Trophoblast cell (in vitro differentiated cells and primary cell): ENCODE results near the gene OBSCN.

Experiments used
- DNase-seq, 2 donors: peaks; one replicate each; pipeline ENCODE4 v3.0.0-alpha.2; 2016
- H2AFZ ChIP-seq: 2 replicates; pipeline ENCODE4 v1.6.1; 2013; ENCODE audit warnings: low read length, moderate library complexity, mild to moderate bottlenecking; ENCODE audit not compliant: insufficient read depth, poor library complexity
- H2AK5ac ChIP-seq: 2 replicates; pipeline ENCODE4 v1.6.1; 2013; ENCODE audit warnings: mild to moderate bottlenecking, low read length
- H2BK120ac ChIP-seq: 2 replicates; pipeline ENCODE4 v1.6.1; 2013; ENCODE audit warnings: low read length, mild to moderate bottlenecking, moderate library complexity; ENCODE audit not compliant: insufficient read depth, poor library complexity
- H2BK12ac ChIP-seq: 2 replicates; pipeline ENCODE4 v1.6.1; 2013; ENCODE audit warnings: mild to moderate bottlenecking, low read length, moderate library complexity
- H2BK5ac ChIP-seq: 2 replicates; pipeline ENCODE4 v1.6.1; 2013; ENCODE audit warnings: low read length, low read depth, moderate library complexity, mild to moderate bottlenecking; ENCODE audit not compliant: poor library complexity
- H3K14ac ChIP-seq: 2 replicates; pipeline ENCODE4 v1.6.1; 2013; ENCODE audit warnings: mild to moderate bottlenecking, low read length
- H3K18ac ChIP-seq: 2 replicates; pipeline ENCODE4 v1.6.1; 2013; ENCODE audit warnings: mild to moderate bottlenecking, low read length
- H3K23ac ChIP-seq: 2 replicates; pipeline ENCODE4 v1.6.1; 2013; ENCODE audit warnings: low read length
- H3K27ac ChIP-seq: 2 replicates; pipeline ENCODE4 v1.5.1; 2013; ENCODE audit warnings: low read depth, mild to moderate bottlenecking, inconsistent platforms, low read length, moderate library complexity
- H3K27me3 ChIP-seq: 2 replicates; pipeline ENCODE4 v1.6.1; 2013; ENCODE audit warnings: inconsistent platforms, mild to moderate bottlenecking, low read length, moderate library complexity; ENCODE audit not compliant: insufficient read depth
- H3K36me3 ChIP-seq, 2 experiments: 1 replicate in 1 of 2; 2 replicates in 1 of 2; pipeline ENCODE4 v1.6.1; 2013; ENCODE audit warnings: low read length in 2 of 2, mild to moderate bottlenecking in 2 of 2, moderate library complexity in 1 of 2; ENCODE audit not compliant: insufficient read depth in 2 of 2, control insufficient read depth in 1 of 2
- H3K4ac ChIP-seq: 2 replicates; pipeline ENCODE4 v1.6.1; 2013; ENCODE audit warnings: low read depth, mild to moderate bottlenecking, low read length, moderate library complexity
- H3K4me1 ChIP-seq, 2 experiments: 1 replicate in 1 of 2; 2 replicates in 1 of 2; pipeline ENCODE4 v1.6.1; 2013; ENCODE audit warnings: low read length in 2 of 2, mild to moderate bottlenecking in 2 of 2, moderate library complexity in 1 of 2; ENCODE audit not compliant: insufficient read depth in 2 of 2, control insufficient read depth in 1 of 2
- H3K4me2 ChIP-seq: 2 replicates; pipeline ENCODE4 v1.6.1; 2013; ENCODE audit warnings: inconsistent platforms, mild to moderate bottlenecking, low read length, moderate library complexity
- H3K4me3 ChIP-seq: 2 replicates; pipeline ENCODE4 v1.5.1; 2013; ENCODE audit warnings: mild to moderate bottlenecking, low read depth, low read length, inconsistent platforms
- H3K79me1 ChIP-seq: one replicate; pipeline ENCODE4 v1.6.1; 2013; ENCODE audit warnings: low read length
- H3K79me2 ChIP-seq: 2 replicates; pipeline ENCODE4 v1.6.1; 2013; ENCODE audit warnings: low read length, mild to moderate bottlenecking; ENCODE audit not compliant: control insufficient read depth, insufficient read depth, poor library complexity
- H3K9ac ChIP-seq: 2 replicates; pipeline ENCODE4 v1.6.1; 2013; ENCODE audit warnings: mild to moderate bottlenecking, low read length
- H3K9me3 ChIP-seq: 2 replicates; pipeline ENCODE4 v1.6.1; 2013; ENCODE audit warnings: low read depth, mild to moderate bottlenecking, control low read depth, inconsistent platforms, low read length; ENCODE audit not compliant: insufficient read depth
- H4K12ac ChIP-seq: 2 replicates; pipeline ENCODE4 v1.6.1; 2013; ENCODE audit warnings: low read depth, mild to moderate bottlenecking, low read length, moderate library complexity
- H4K8ac ChIP-seq: 2 replicates; pipeline ENCODE4 v1.6.1; 2013; ENCODE audit warnings: low read depth, mild to moderate bottlenecking, low read length, moderate library complexity
- H4K91ac ChIP-seq: one replicate; pipeline ENCODE4 v1.6.1; 2013; ENCODE audit warnings: low read depth, mild to moderate bottlenecking, low read length, moderate library complexity
- WGBS: extraction: QIAGEN DNeasy Blood & Tissue Kit; methylation state at CpG from one replicate; pipeline ENCODE4 v1.1.7; 2013; ENCODE audit warnings: missing lambda C conversion rate; ENCODE audit not compliant: insufficient read length, insufficient coverage; ENCODE audit errors: extremely low coverage; 5-methylcytosine and 5-hydroxymethylcytosine counted together

Gene OBSCN

DNA sequence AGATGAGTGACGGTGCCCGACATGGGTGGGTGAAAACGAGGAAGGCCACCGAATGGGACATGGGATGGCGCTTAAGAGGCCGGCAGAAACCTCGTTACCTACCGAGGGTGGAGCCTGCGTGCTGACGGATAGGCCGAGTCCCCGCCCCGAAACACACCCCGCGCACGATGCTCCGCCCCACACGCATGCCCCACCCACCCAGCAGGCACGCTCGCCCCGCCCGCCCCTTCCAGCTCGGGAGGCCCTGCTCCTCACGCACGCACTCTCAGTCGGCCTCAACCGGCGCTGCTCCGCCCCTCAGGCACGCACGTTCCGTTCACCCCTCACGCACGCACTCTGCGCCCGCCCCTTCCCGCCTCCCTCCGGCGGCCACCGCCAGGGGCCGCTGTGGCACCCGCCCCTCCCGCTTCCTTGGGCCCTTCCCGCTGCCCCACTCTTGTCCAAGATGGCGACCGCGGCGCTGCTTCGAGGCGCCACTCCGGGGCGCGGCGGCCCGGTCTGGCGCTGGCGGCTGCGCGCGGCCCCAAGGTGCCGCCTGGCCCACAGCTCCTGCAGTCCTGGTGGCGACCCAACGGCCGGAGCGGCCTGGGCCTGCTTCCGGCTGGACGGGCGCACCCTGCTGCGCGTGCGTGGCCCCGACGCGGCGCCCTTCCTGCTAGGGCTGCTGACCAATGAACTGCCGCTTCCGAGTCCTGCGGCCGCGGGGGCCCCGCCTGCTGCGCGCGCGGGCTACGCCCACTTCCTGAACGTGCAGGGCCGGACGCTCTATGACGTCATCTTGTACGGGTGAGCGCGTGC is 42.3 kb upstream of the OBSCN start, which contains the start of gene IBA57:
Gene IBA57 (plus strand): TSS at position 433 of the 798 bp plus-strand sequence. CDS start 13 bp downstream, at position 446.
- Histone ChIP-seq H3K79me2 (peaks cover 8% of the 10 kb centered on the region), H3K4ac (peak within 1 kb of the TSS; percentile 94), H3K36me3 (peaks cover 0 to 4% of the 10 kb centered on the region in 2 experiments), H3K23ac (no peak within 1 kb of the TSS), H3K79me1 (peaks cover 21% of the 10 kb centered on the region), H2BK12ac (no peak within 1 kb of the TSS), H3K4me1 (peaks cover 21 to 23% of the 10 kb centered on the region in 2 experiments), H2AK5ac (peak within 1 kb of the TSS; percentile 89), H3K4me2 (peak within 1 kb of the TSS; percentile 83), H3K27ac (peak within 1 kb of the TSS; percentile 100), H3K27me3 (no peaks in the 10 kb centered on the region), H3K9me3 (no peaks in the 10 kb centered on the region), H2AFZ (peak within 1 kb of the TSS; percentile 99), H2BK5ac (peak within 1 kb of the TSS; percentile 100), H3K4me3 (peak within 1 kb of the TSS; percentile 95), H4K8ac (peak within 1 kb of the TSS; percentile 100), H4K12ac (peak within 1 kb of the TSS; percentile 99), H3K18ac (peak within 1 kb of the TSS; percentile 99), H2BK120ac (peak within 1 kb of the TSS; percentile 98), H3K9ac (peak within 1 kb of the TSS; percentile 100), H3K14ac (peak within 1 kb of the TSS; percentile 100), H4K91ac (peak within 1 kb of the TSS; percentile 100)
- peak; percentile 98 to 100 for DNase-seq
- WGBS: no CpG with 5 or more reads among the region's 93 CpGs

DNA sequence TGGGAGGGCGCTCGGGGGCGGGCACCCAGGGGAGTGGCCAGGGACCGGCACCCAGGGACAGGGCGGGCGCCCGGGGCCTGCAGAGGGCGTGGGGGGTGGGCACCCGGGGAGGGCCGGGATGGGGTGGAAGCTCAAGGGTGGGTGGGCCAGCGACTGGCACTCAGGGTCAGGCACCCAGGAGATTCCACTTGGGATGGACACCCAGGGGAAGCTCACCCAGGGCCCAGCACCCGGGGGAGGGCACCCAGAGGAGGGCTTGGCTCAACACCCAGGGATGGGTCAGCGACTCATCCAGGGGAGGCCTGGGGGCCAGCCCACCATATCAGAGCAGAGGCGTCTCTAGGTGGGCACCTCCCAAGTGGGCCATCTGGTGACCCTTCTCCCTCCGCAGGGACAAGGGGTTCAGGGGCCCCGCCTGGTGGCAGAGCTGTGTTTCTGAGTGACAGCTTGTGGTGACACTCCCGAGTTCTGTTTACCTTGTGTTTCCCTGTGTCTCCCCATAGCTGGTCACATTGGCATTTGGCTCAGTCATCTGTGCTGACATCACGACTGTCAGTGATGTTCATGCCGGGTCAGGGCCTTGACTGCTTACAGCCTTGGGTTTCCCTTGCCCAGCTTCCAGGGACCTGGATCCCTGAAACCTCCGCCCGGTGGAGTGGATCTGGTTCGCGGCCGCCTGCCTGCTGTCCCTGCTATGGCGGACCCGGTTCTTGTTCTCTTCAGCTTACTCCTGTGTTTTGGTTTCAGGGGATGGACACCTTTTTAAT is 41.5 kb upstream of the OBSCN start:
- Histone ChIP-seq H3K4me2 (peak overlapping the region; percentile 83), H3K4me3 (peak overlapping the region; percentile 95), H3K4me1 (peaks cover 21 to 23% of the 10 kb centered on the region in 2 experiments), H3K27ac (no peak overlapping the region), H2BK5ac (peak overlapping the region; percentile 7), H3K18ac (peak overlapping the region; percentile 57), H2BK12ac (no peak overlapping the region), H2AK5ac (peak overlapping the region; percentile 63), H3K23ac (no peak overlapping the region), H4K12ac (peak overlapping the region; percentile 83), H3K9me3 (no peaks in the 10 kb centered on the region), H3K36me3 (peaks cover 0 to 4% of the 10 kb centered on the region in 2 experiments), H4K91ac (peak overlapping the region; percentile 79), H3K9ac (peak overlapping the region; percentile 87), H4K8ac (peak overlapping the region; percentile 73), H3K14ac (peak overlapping the region; percentile 41), H3K79me1 (peaks cover 21% of the 10 kb centered on the region), H2BK120ac (no peak overlapping the region), H2AFZ (peak overlapping the region; percentile 11), H3K79me2 (peaks cover 8% of the 10 kb centered on the region), H3K27me3 (no peaks in the 10 kb centered on the region), H3K4ac (peak overlapping the region; percentile 59)
- WGBS: no CpG with 5 or more reads among the region's 26 CpGs
- peak; percentile 64 to 69 for DNase-seq

GRCh38 chr1:228168563-228169270 is 39.1 kb upstream of the OBSCN start:
- H3K27ac ChIP-seq: no peak overlapping the region

DNA sequence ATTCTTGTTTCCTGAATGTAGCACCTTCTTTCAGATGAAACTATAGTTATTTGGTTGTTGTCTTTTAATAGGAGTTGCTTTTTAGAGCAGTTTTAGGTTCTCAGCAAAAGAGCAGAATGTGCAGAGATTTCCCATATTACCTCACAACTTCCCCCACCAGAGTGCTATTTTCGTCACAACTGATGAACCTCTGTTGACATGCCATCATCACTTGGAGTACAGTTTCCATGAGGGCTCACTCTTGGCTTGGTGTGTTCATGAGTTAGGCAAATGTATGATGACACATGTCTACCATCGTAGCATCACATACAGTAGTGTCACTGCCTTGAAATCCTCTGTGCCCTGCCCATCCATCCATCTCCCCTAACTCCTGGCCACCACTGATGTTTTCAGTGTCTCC is 38.5 kb upstream of the OBSCN start:
- peaks cover 9 to 16% of the 10 kb centered on the region in 2 experiments for H3K4me1 ChIP-seq
- no peak overlapping the region for H2BK5ac ChIP-seq
- no peak overlapping the region for H3K18ac ChIP-seq
- no peak overlapping the region for H4K91ac ChIP-seq
- H3K36me3 ChIP-seq: peaks cover 0 to 4% of the 10 kb centered on the region in 2 experiments
- no CpG with 5 or more reads among the region's 2 CpGs for WGBS
- no peak overlapping the region for H2AFZ ChIP-seq
- H2BK12ac ChIP-seq: no peak overlapping the region
- H3K23ac ChIP-seq: no peak overlapping the region
- H3K27me3 ChIP-seq: no peaks in the 10 kb centered on the region
- no peak overlapping the region for H3K4me2 ChIP-seq
- H4K8ac ChIP-seq: no peak overlapping the region
- H3K79me1 ChIP-seq: peaks cover 9% of the 10 kb centered on the region
- no peak overlapping the region for H4K12ac ChIP-seq
- H3K9ac ChIP-seq: no peak overlapping the region
- peaks cover 6% of the 10 kb centered on the region for H3K79me2 ChIP-seq
- DNase-seq: no peak
- no peak overlapping the region for H3K27ac ChIP-seq
- no peak overlapping the region for H3K4ac ChIP-seq
- H3K4me3 ChIP-seq: no peak overlapping the region
- no peak overlapping the region for H2AK5ac ChIP-seq
- no peak overlapping the region for H3K14ac ChIP-seq
- H3K9me3 ChIP-seq: peaks cover 11% of the 10 kb centered on the region
- no peak overlapping the region for H2BK120ac ChIP-seq

More at GRCh38 chr1:228168563-228169270, 39.1 kb upstream of the OBSCN start:
- Histone ChIP-seq H3K9ac (no peak overlapping the region), H3K18ac (no peak overlapping the region), H2AFZ (no peak overlapping the region), H3K23ac (no peak overlapping the region), H4K12ac (no peak overlapping the region), H2AK5ac (no peak overlapping the region), H3K4me2 (no peak overlapping the region), H3K36me3 (peaks cover 0 to 4% of the 10 kb centered on the region in 2 experiments), H4K91ac (no peak overlapping the region), H2BK120ac (no peak overlapping the region), H2BK12ac (no peak overlapping the region), H3K27me3 (no peaks in the 10 kb centered on the region), H3K79me2 (peaks cover 6% of the 10 kb centered on the region), H3K4me3 (no peak overlapping the region), H4K8ac (no peak overlapping the region), H3K4me1 (peaks cover 9 to 14% of the 10 kb centered on the region in 2 experiments), H3K79me1 (peaks cover 9% of the 10 kb centered on the region), H3K4ac (no peak overlapping the region), H3K9me3 (peaks cover 8% of the 10 kb centered on the region), H3K14ac (no peak overlapping the region), H2BK5ac (no peak overlapping the region)
- no CpG with 5 or more reads among the region's 12 CpGs for WGBS
- no peak for DNase-seq
